ENCODE measurements around the gene OFD1.

Gene OFD1

GRCh38 chrX:13794417-13794816 is 59.9 kb downstream of the OFD1 start:
- ChIA-PET POLR2A (ENCODE audit: low non-redundant PET) (no interaction called here), CTCF (no interaction called here)
- H3K27ac ChIP-seq = no peak overlapping the region
- no peak for DNase-seq (ENCODE audit: low spot score)
- TF ChIP-seq CTCF (conservative IDR thresholded peaks at IDR 0.05; ENCODE audit: low read depth) = no peak

DNA sequence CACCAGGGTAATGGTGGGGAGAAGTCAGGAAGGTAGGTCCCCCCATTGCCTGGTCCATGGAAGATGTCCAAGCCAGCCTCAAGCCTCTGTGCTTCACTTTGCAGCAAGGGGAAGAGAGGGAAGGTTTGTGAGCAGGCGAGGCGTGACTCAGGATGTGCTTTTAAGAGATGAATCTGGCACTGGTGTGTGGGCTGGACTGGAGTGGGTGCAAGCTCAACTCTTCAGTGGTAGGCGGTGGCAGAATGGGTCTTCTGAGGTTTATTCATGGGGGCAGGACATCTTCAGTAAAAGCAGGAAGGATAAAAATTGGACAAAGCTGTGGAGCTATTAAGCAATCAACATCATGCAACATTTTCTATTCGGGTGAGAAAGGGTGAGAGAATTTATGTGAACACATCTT is 63.0 kb downstream of the OFD1 start:
- TF ChIP-seq CTCF (conservative IDR thresholded peaks at IDR 0.05; ENCODE audit: low read depth) = no peak
- CTCF ChIA-PET = no interaction called here
- DNase-seq (ENCODE audit: low spot score) = no peak
- POLR2A ChIA-PET (ENCODE audit: low non-redundant PET) = no interaction called here
- no peak overlapping the region for H3K27ac ChIP-seq

DNA sequence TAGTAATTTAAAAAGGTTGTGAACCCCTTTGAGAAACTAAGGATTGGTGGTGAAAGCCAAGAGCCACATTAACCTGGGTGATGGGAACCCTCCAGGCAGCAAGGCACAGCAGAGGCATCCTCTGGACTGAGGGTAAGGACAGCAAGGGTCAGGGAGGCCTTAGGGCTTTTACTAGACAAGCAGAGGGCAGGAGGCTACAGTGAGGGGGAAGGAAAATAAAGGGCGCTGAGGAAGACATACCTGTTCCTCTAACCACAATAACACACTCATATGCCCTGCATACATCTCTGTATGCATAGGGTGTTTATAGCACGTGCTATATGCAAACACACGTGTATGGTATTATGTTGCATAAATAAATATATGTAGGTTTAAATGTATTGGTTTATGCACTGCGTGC is 63.6 kb downstream of the OFD1 start:
- POLR2A ChIA-PET (ENCODE audit: low non-redundant PET) = no interaction called here
- H3K27ac ChIP-seq = no peak overlapping the region
- CTCF ChIA-PET = no interaction called here
- no peak for TF ChIP-seq CTCF (conservative IDR thresholded peaks at IDR 0.05; ENCODE audit: low read depth)
- DNase-seq (ENCODE audit: low spot score) = no peak

GRCh38 chrX:13803116-13803515 is 68.6 kb downstream of the OFD1 start:
- no peak for DNase-seq (ENCODE audit: low spot score)
- ChIA-PET CTCF (no interaction called here), POLR2A (ENCODE audit: low non-redundant PET) (no interaction called here)
- no peak for TF ChIP-seq CTCF (conservative IDR thresholded peaks at IDR 0.05; ENCODE audit: low read depth)
- H3K27ac ChIP-seq = no peak overlapping the region

- POLR2A ChIA-PET (ENCODE audit: low non-redundant PET) = no interaction called here
- no peak for DNase-seq (ENCODE audit: low spot score)
- TF ChIP-seq CTCF (conservative IDR thresholded peaks at IDR 0.05; ENCODE audit: low read depth) = no peak
- CTCF ChIA-PET = no interaction called here
- H3K27ac ChIP-seq = no peak overlapping the region
These were observed 70.7 kb downstream of the OFD1 start for GRCh38 chrX:13805241-13805640.

DNA sequence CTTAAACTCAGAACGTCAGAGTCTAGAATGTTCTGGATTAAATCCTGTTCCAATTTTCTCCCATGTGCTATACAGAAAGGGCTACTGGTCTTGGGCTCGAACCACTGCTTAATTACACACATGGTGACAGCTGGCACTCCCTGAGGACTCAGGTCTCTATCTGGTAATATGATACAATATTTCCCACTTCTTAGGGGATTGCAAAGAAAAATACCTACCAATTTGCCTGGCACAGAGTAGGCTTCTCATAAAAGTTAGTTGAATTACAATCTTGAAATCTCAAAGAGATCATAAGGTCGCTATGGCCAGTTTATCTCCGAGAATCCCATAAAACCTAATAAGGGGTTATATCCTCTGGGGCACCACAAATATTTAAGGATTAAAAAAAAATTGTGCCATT is 73.7 kb downstream of the OFD1 start:
- DNase-seq (ENCODE audit: low spot score) = no peak
- POLR2A ChIA-PET (ENCODE audit: low non-redundant PET) = no interaction called here
- TF ChIP-seq CTCF (conservative IDR thresholded peaks at IDR 0.05; ENCODE audit: low read depth) = no peak
- CTCF ChIA-PET = no interaction called here
- H3K27ac ChIP-seq = no peak overlapping the region

DNA sequence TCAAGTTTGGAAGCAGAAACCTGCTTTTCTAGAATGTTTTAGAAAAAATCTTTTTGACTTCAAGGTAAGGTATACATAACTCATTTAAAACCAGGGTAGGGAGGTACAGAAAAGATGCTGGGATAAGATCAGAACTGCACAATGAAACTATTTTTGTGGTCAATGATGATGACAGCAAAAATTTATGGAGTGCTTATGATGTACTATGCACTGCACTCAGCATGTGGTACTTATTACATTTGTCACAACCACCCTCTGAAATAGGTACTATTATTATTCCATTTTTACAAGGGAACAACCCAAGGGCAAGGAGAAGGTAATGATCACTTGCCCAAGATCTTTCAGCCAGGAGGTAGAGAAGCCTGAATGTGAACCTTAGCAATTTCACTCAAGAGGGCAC is 74.3 kb downstream of the OFD1 start:
- no peak for DNase-seq (ENCODE audit: low spot score)
- ChIA-PET CTCF (no interaction called here), POLR2A (ENCODE audit: low non-redundant PET) (no interaction called here)
- no peak for TF ChIP-seq CTCF (conservative IDR thresholded peaks at IDR 0.05; ENCODE audit: low read depth)
- no peak overlapping the region for H3K27ac ChIP-seq
